Bronchial epithelial cell (primary cell): Measurements from ENCODE around the gene ADARB2. TPM values are rescaled to one million over a fixed set of nuclear protein-coding genes. Genes with fewer than 3 reads are reported as not detected.

ENCODE experiments used
- DNase-seq: peaks from one replicate; pipeline ENCODE4 v3.0.0-alpha.2; 2010; ENCODE audit warnings: low read depth
- FAIRE-seq: peaks from 2 replicates; lab custom pipeline; 2011; peaks lifted over from hg19 to GRCh38; lab: Jason Lieb, UNC
- H3K27me3 ChIP-seq: 2 replicates; pipeline ENCODE4 v1.5.1; 2011; ENCODE audit warnings: low read length; ENCODE audit not compliant: control insufficient read depth, insufficient read depth
- H3K36me3 ChIP-seq: 2 replicates; pipeline ENCODE4 v1.5.1; 2011; ENCODE audit warnings: low read length; ENCODE audit not compliant: control insufficient read depth, insufficient read depth
- H3K4me3 ChIP-seq: 2 replicates; pipeline ENCODE4 v1.5.1; 2011; ENCODE audit warnings: mild to moderate bottlenecking, low read depth, low read length, control low read depth
- CTCF ChIP-seq: IDR thresholded peaks from 2 replicates; pipeline ENCODE4 v1.5.1; 2011; ENCODE audit warnings: mild to moderate bottlenecking, moderate library complexity, low read length, control low read depth, inconsistent platforms; ENCODE audit not compliant: insufficient read depth, severe bottlenecking
- total RNA-seq: library from RNA; depleted of rRNA; stranded (reverse); fragments of >200 nt; gene quantifications from 2 replicates; pipeline ENCODE4 v1.2.1, GENCODE V29; 2014

The ADARB2 gene
- total RNA-seq, 1 donor from 2014 or later = not detected

- Histone ChIP-seq H3K4me3 (no peak overlapping the region), H3K36me3 (no peaks in the 10 kb centered on the region), H3K27me3 (no peaks in the 10 kb centered on the region)
- TF ChIP-seq CTCF = no peak
- DNase-seq (no peak), FAIRE-seq (no peak)
Observed at GRCh38 chr10:1657479-1657878, 79.8 kb downstream of the ADARB2 start.

- DNase-seq = no peak
- Histone ChIP-seq H3K36me3 (no peaks in the 10 kb centered on the region), H3K27me3 (no peaks in the 10 kb centered on the region), H3K4me3 (no peak overlapping the region)
- FAIRE-seq = no peak
- TF ChIP-seq CTCF = no peak
Observed at GRCh38 chr10:1655367-1655766, 82.0 kb downstream of the ADARB2 start.

- Histone ChIP-seq H3K4me3 (no peak overlapping the region), H3K27me3 (no peaks in the 10 kb centered on the region), H3K36me3 (no peaks in the 10 kb centered on the region)
- DNase-seq = no peak
- FAIRE-seq = no peak
- TF ChIP-seq CTCF = no peak
Observed at GRCh38 chr10:1654811-1655356, 82.4 kb downstream of the ADARB2 start.

GRCh38 chr10:1654247-1654646 is 83.1 kb downstream of the ADARB2 start:
- FAIRE-seq (no peak), DNase-seq (no peak)
- Histone ChIP-seq H3K4me3 (no peak overlapping the region), H3K27me3 (no peaks in the 10 kb centered on the region), H3K36me3 (no peaks in the 10 kb centered on the region)
- TF ChIP-seq CTCF = no peak

GRCh38 chr10:1653321-1653720 is 84.0 kb downstream of the ADARB2 start:
- Histone ChIP-seq H3K4me3 (no peak overlapping the region), H3K27me3 (no peaks in the 10 kb centered on the region), H3K36me3 (no peaks in the 10 kb centered on the region)
- DNase-seq (no peak), FAIRE-seq (no peak)
- TF ChIP-seq CTCF = no peak

- FAIRE-seq = no peak
- no peak overlapping the region for H3K4me3 ChIP-seq
- no peaks in the 10 kb centered on the region for H3K27me3 ChIP-seq
- H3K36me3 ChIP-seq = no peaks in the 10 kb centered on the region
- no peak for TF ChIP-seq CTCF
- no peak for DNase-seq
Observed at GRCh38 chr10:1652151-1652550, 85.2 kb downstream of the ADARB2 start.
